Measurements from ENCODE around the gene FCRLB.
"Not testable (repeated sequence)": the region's sequence is repeated elsewhere in the genome, so short reads cannot be mapped to it uniquely, and the experiment has no call there.

FCRLB gene

GRCh38 chr1:161720956-161721737 is at the start of gene FCRLB:
TSS of gene FCRLB (plus strand) at chr1:161721544. CDS start at chr1:161722673, 1,129 bp downstream.
- DNase-seq (ENCODE audit: low read depth), result no peak

GRCh38 chr1:161673437-161673836 is 47.9 kb upstream of the FCRLB start:
- not testable (repeated sequence) for DNase-seq (ENCODE audit: low read depth)

GRCh38 chr1:161674447-161674846 is 46.9 kb upstream of the FCRLB start:
- not testable (repeated sequence) for DNase-seq (ENCODE audit: low read depth)

- not testable (repeated sequence) for DNase-seq (ENCODE audit: low read depth)
Measured at GRCh38 chr1:161674908-161675307, 46.4 kb upstream of the FCRLB start.

GRCh38 chr1:161676441-161676840 is 44.9 kb upstream of the FCRLB start:
- DNase-seq (ENCODE audit: low read depth), result no peak

GRCh38 chr1:161676958-161677689 is 44.2 kb upstream of the FCRLB start:
- DNase-seq (ENCODE audit: low read depth), result no peak

GRCh38 chr1:161678500-161678899 is 42.8 kb upstream of the FCRLB start:
- DNase-seq (ENCODE audit: low read depth), result no peak

- DNase-seq (ENCODE audit: low read depth), result no peak
Measured at GRCh38 chr1:161681879-161682278, 39.5 kb upstream of the FCRLB start.

GRCh38 chr1:161688946-161689345 is 32.4 kb upstream of the FCRLB start:
- no peak for DNase-seq (ENCODE audit: low read depth)

GRCh38 chr1:161691846-161692245 is 29.5 kb upstream of the FCRLB start:
- DNase-seq (ENCODE audit: low read depth), result no peak

GRCh38 chr1:161693020-161693712 is 28.2 kb upstream of the FCRLB start:
- not testable (repeated sequence) for DNase-seq (ENCODE audit: low read depth)

GRCh38 chr1:161698302-161698701 is 23.0 kb upstream of the FCRLB start:
- DNase-seq (ENCODE audit: low read depth), result not testable (repeated sequence)

GRCh38 chr1:161702250-161702649 is 19.1 kb upstream of the FCRLB start:
- no peak for DNase-seq (ENCODE audit: low read depth)

GRCh38 chr1:161705537-161705936 is 15.8 kb upstream of the FCRLB start:
- no peak for DNase-seq (ENCODE audit: low read depth)

- no peak for DNase-seq (ENCODE audit: low read depth)
Measured at GRCh38 chr1:161706113-161706481, 15.2 kb upstream of the FCRLB start.

GRCh38 chr1:161706482-161707347 is 14.6 kb upstream of the FCRLB start, which contains the start of gene FCRLA:
TSS of gene FCRLA (plus strand) at chr1:161707229. CDS start at chr1:161707265, 36 bp downstream.
- DNase-seq (ENCODE audit: low read depth), result no peak

GRCh38 chr1:161707503-161707902 is 13.8 kb upstream of the FCRLB start:
- no peak for DNase-seq (ENCODE audit: low read depth)

- no peak for DNase-seq (ENCODE audit: low read depth)
Measured at GRCh38 chr1:161709373-161709772, 12.0 kb upstream of the FCRLB start.

GRCh38 chr1:161710560-161710959 is 10.8 kb upstream of the FCRLB start:
- DNase-seq (ENCODE audit: low read depth), result no peak

GRCh38 chr1:161718559-161719324 is 2.6 kb upstream of the FCRLB start:
- no peak for DNase-seq (ENCODE audit: low read depth)

- no peak for DNase-seq (ENCODE audit: low read depth)
Measured at GRCh38 chr1:161719325-161719611, 2.1 kb upstream of the FCRLB start.
